Subcutaneous adipose tissue (tissue), 4 donors: Measurements from ENCODE around the gene PGAP1. TPM values are rescaled to one million over a fixed set of nuclear protein-coding genes. Genes with fewer than 3 reads are reported as not detected.

ENCODE experiments used
- CTCF ChIP-seq: fragments of 450-650 bp; IDR thresholded peaks from one replicate; pipeline ENCODE4 v1.5.1; 2016; ENCODE audit warnings: low read depth, mild to moderate bottlenecking, control low read depth, antibody characterized with exemption, moderate library complexity
- small RNA-seq: library from RNA; depleted of rRNA; stranded (forward); fragments of <200 nt; gene quantifications from one replicate; pipeline ENCODE3, GENCODE V24; 2016
- total RNA-seq, 4 donors: library from RNA; depleted of rRNA; stranded (reverse); fragments of >200 nt; gene quantifications; one replicate each; pipeline ENCODE4 v1.1.0, GENCODE V29; 2016

PGAP1 gene
- total RNA-seq, 4 donors from 2014 or later, result 6.6 to 17.0 (median 9.8) TPM

- no peak for TF ChIP-seq CTCF
These were observed 124.1 kb downstream of the PGAP1 start for GRCh38 chr2:196802401-196802800.

DNA sequence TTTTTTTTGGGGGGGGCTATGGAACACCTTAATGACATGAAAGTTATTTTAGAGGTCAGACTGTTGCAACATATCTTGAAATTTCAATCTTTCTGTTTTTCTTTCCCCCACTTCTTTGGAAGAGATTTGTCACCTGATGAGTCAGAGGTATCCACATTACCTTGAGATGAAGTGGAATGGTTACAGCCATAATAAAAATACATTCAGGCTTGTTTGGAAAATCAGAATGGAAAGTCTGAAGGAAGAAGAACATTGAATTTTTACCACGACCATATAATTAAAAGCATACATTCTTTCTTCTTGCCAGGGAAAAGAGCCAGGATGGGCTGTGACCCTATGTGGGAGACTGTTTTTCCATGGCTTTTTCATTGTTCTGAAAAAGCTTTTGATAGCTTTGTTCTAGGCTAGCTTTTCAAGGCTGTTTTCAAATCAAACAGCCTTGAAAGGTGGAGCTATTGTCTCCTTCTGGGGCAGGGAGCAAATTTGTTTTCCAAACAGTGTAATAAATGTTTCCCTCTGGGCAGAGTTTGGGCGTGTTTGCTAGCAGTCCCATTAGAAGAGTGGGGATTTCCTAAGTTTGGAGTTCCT is 124.7 kb downstream of the PGAP1 start:
- no peak for TF ChIP-seq CTCF

GRCh38 chr2:196798980-196799379 is 127.5 kb downstream of the PGAP1 start:
- no peak for TF ChIP-seq CTCF

DNA sequence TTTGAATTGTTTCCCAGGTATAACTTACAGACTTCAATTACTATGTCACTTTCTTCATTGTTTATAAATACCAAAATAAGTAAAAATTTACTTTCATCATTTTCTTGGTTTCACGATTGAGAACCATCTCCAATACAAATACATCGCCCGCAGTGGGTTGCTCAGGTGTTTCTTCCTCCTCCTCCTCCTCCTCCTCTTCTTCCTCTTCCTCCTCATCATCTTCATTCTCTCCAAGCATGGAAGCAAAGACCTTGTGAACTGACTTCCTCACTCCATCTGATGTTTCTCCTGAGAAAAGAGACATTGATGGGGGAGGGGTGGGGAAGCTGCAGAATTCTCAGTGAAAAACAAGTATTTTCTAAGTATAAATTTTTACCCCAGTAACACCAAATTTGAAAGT is 133.6 kb downstream of the PGAP1 start:
- TF ChIP-seq CTCF, result no peak

GRCh38 chr2:196783431-196784094 is 142.9 kb downstream of the PGAP1 start:
- TF ChIP-seq CTCF, result no peak

Small RNA genes within 50 kb of the gene (small RNA-seq; reads per million reads assigned to genes)
- not detected for gene AC012486.1

Other genes starting within 250 kb of the PGAP1 start
- 10 to 100 TPM; 33.0 to 43.7 (median 37.6) TPM for gene GTF3C3, start 127.0 kb downstream of the PGAP1 start, total RNA-seq
- gene C2orf66, start 117.4 kb downstream of the PGAP1 start, total RNA-seq, result under 1 TPM in 1 of 4 donors, not detected in 3; 0.68 TPM